Measurements from ENCODE around the gene HAPLN2. TPM values are rescaled to one million over a fixed set of nuclear protein-coding genes. Genes with fewer than 3 reads are reported as not detected.

HAPLN2 gene
- total RNA-seq, 1 donor = not detected

- no peak for DNase-seq (ENCODE audit: low read depth)
- no peak for TF ChIP-seq CTCF (IDR thresholded peaks at IDR 0.05; ENCODE audit: insufficient read depth, low read length)
- no peak overlapping the region for H3K4me3 ChIP-seq (ENCODE audit: low read depth, low read length)
These were observed 25.4 kb downstream of the HAPLN2 start for GRCh38 chr1:156644640-156645039.

GRCh38 chr1:156645056-156645455 lies 25.8 kb downstream of the HAPLN2 start:
- no peak for DNase-seq (ENCODE audit: low read depth)
- no peak overlapping the region for H3K4me3 ChIP-seq (ENCODE audit: low read depth, low read length)
- no peak for TF ChIP-seq CTCF (IDR thresholded peaks at IDR 0.05; ENCODE audit: insufficient read depth, low read length)

- no peak overlapping the region for H3K4me3 ChIP-seq (ENCODE audit: low read depth, low read length)
- no peak for DNase-seq (ENCODE audit: low read depth)
- no peak for TF ChIP-seq CTCF (IDR thresholded peaks at IDR 0.05; ENCODE audit: insufficient read depth, low read length)
These were observed 26.5 kb downstream of the HAPLN2 start for GRCh38 chr1:156645666-156646065.

- DNase-seq (ENCODE audit: low read depth) = no peak
- no peak for TF ChIP-seq CTCF (IDR thresholded peaks at IDR 0.05; ENCODE audit: insufficient read depth, low read length)
- no peak overlapping the region for H3K4me3 ChIP-seq (ENCODE audit: low read depth, low read length)
These were observed 27.6 kb downstream of the HAPLN2 start for GRCh38 chr1:156646738-156647211.

GRCh38 chr1:156647351-156647750 lies 28.1 kb downstream of the HAPLN2 start:
- no peak overlapping the region for H3K4me3 ChIP-seq (ENCODE audit: low read depth, low read length)
- TF ChIP-seq CTCF (IDR thresholded peaks at IDR 0.05; ENCODE audit: insufficient read depth, low read length) = no peak
- DNase-seq (ENCODE audit: low read depth) = no peak

- H3K4me3 ChIP-seq (ENCODE audit: low read depth, low read length) = no peak overlapping the region
- DNase-seq (ENCODE audit: low read depth) = no peak
- TF ChIP-seq CTCF (IDR thresholded peaks at IDR 0.05; ENCODE audit: insufficient read depth, low read length) = no peak
These were observed 29.3 kb downstream of the HAPLN2 start for GRCh38 chr1:156648496-156648895.

GRCh38 chr1:156648951-156649350 lies 29.7 kb downstream of the HAPLN2 start:
- no peak overlapping the region for H3K4me3 ChIP-seq (ENCODE audit: low read depth, low read length)
- DNase-seq (ENCODE audit: low read depth) = no peak
- no peak for TF ChIP-seq CTCF (IDR thresholded peaks at IDR 0.05; ENCODE audit: insufficient read depth, low read length)

All from fibroblast of the aortic adventitia (primary cell).